D341Med (cell line): Measurements from ENCODE around the gene PRIMA1.

ENCODE experiments used
- DNase-seq: peaks from one replicate; pipeline ENCODE4 v3.0.0; 2012; ENCODE audit warnings: low spot score

The PRIMA1 gene

DNA sequence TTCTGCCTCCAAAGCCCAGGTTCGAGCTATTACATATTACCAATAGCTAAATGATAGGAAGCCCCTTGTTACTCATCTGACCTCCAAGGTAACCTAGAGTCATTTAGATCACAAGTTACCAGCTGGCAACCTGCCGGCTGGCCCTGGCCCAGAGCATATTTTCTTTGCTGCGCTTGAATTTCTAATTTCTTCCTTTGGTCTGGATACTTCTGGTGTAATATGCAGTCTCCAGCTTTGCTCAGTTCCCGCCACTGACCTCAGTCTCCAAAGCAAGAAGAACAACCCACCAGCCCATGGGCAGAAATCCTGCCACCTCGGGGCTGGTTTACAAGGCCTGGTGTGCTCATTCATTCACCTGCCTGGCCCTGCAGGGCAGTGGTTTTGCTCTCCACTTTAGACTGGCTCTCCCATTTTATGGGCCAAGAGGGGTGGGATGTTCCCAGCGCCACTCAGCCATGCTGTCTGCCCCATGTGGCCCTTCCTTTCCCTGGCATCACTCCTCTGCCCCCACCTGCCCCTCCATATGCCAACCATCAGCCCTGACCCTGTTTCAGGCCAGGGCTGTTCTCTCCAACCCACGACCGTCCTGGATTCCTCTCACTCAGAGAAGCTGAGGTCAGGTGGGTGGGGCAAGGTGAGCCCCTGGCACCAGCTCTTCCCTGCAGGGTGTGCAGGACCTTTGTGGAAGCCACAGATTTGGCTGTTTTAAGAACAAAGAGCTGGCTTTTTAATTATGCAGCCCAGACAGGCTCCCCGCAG is 76.0 kb downstream of the PRIMA1 start:
- no peak for DNase-seq

DNA sequence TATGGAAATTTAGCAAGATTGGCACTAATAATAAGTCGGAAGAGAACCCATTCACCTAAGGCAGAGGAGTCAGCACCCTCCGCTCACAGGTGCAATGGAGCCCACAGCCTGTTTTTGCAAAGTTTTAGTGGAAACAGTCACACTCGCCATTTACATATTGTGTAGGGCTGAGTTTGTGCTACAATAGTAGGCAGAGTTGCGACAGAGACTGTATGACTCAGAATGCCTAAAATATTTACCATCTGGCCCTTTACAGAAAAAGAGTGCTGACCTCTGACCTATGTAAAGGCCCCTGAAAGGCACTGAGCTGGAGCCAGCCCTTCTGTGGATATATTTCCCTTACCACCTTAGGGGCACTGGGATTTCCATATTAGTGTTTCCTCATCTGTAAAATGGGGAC is 79.0 kb downstream of the PRIMA1 start:
- DNase-seq = no peak

DNA sequence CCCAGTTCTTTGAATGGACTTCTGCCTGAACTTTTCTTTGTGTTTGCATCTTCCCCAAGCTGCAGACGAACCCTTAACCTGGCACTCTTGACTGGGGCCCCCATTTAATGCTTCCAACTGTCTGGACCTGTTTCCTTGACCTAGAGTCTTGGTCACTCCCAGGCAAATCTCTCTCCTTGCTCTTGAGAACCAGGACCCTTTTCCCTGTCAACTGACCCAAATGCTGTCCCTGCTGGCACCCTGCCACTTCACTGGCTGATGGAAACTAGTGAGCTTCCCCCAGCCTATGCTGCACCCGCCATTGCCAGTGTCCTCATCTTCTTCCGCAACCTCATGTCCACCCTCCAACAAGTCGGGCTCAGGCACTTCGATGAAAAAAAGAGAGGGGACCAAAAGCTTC is 79.5 kb downstream of the PRIMA1 start:
- DNase-seq = no peak

DNA sequence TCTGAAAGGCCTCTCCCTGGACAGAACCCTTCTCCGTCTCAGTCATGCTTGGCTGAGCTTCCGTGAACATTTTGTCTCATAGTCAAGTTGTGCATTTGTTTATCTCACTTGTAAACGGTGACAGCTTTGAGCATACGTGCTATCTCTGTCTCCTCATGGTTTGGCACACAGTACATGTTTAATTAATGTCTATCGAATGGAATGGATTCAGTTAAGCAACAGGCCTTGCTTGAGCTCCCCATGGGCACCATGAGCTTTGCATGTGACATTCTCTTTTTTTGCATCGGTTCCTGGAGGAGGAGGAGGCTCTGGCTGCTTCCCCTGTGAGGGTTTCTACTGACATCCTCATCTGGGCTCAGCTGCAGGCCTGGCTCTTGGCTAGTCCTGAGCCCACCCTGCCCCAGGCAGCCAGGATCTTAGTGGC is 80.0 kb downstream of the PRIMA1 start:
- no peak for DNase-seq

DNA sequence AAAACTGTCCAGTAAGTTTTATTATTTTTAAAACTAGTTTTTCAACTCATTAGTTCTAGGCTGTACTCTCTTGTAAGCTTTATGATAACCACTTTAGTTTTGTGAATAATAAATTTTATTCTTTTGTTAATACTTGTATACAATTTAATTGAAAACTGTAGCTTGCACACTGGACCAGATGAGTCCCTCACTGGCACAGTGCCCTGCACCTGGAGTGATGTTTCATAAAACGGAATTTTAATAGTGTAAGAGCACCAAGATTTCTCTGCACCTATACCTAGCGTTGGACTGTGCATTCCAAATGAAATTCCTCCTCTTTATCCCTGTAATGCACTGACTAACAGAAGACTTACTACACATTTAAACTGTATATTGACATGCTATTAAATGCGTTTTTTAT is 80.8 kb downstream of the PRIMA1 start:
- DNase-seq = no peak

DNA sequence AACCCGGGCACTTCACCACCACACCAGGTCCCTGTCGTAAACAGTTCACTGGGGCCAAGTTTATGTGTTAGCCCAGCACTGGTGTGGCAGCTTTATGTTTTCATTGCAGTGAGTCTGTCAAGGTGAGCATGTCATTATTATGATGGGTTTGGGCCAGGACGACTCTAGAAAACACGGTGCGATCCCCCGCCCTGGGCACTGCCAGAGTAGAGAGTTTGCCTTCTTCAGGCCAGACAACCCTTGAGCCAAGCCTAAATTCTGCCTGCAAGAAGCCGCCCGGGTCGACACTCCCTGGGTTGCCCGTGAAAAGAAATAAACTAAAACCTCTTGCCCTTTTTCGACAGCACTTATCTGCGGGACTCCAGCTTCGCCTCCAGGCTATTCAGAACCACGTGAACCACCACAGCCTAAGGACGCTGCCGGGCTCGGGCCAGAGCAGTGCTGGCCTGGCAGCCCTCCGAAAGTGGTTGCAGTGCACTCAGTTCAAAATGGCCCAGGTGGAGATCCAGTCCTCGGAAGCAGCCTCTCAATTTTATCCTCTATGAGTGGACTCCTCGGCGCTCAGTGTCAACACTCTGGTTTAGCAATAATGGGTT is 81.8 kb downstream of the PRIMA1 start:
- DNase-seq = no peak

DNA sequence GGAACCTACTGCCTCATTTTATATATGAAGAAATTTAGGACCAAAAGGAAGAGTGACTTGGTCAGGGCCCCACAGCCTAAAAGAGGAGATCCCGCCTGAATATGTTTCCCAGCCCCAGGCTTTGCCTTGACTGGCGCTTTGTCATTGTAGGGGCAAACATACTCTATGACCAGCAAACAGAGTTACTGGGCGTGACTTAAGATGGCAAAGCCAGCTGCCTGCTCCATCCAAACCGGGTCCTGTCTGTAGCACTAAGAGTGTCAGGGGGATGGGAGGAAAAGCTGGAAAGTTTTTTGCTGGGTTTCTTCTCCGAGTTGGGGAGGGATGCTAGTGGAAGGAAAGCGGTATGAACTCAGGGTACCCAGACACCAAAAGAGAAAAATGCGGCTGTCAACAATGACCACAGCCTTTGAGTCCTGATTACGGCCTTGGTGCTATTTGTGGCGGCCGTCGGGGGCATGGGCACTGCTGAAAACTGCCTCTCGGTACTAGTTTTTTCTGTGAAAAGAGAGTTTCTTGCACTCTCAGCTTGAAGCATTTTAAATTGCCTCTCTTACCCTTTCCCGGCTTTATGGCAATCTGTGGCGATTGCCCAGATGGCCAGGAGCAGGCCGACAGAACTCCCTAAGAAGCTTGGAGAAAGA is 82.7 kb downstream of the PRIMA1 start:
- no peak for DNase-seq

DNA sequence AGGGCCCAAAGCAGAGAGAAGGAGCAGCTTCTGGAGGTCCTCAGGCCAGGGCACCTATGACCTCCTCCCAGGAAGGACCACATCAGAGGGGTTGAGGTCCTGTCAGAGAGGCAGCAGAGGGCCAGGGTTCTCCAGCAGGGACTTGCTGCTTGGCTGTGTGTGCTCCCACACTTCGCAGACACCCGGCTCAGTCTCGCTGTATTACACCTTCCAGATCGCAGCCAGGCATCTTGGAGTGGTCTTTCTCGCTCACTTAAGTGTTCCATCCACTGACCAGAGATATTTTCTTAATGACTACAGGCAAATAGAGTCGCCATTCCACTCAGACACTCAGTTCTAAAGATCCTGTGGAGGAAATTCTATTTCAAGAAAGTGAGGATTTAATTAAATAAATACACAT is 84.3 kb downstream of the PRIMA1 start:
- DNase-seq = no peak

DNA sequence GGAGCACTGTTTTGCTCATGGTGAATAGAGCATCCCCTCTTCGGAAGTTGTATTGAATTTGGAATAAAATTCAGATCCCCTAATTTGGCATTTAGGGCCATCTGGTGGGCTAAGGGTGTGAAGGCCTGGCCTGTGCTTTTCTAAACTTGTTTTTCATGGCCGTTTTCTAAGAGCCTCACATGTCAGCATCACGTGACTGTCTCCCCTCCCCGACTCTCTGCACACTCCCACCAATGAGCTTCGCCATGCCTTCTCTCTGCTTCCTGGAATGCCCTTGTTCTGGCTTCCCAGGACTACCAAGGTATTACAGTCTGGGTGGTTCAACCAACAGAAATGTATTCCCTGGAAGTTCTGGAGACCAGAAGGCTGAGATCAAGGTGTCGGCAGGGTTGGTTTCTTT is 85.3 kb downstream of the PRIMA1 start:
- DNase-seq = no peak

DNA sequence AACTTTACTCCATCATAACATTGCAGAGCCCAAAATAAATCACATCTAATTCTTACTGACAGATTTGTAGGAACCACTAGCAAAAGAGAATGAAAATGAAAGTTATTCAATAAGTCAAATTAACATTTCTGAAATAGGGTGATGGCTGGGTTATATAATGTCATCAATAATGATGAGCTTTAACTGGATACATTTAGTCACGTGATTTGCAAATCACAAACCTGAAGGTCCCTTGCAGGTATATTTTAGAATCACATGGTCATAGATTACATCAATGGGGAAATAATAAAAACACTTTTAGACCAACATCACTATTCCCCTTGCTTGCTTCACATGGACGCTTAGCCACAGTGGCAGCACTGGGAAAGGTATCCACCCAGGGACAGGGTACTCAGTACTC is 86.7 kb downstream of the PRIMA1 start:
- no peak for DNase-seq

DNA sequence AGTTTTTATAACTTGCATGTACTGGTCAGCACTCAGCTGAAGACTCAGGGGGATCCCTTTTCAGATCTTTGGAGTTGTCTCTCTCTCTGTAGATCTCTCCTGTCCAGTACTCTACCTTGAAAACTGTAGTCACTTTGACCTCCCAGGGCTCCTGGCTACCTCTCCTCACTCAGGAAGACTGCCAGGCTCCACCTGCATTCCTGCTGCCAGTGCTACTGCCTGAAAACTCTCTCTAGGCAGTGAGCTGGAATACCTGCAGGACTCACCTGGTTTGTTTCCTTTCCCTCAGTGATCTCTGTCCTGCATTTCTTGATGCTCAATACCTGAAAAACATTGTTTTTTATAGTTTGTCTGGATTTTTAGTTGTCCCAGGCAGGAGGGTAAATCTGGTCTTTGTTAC is 87.4 kb downstream of the PRIMA1 start:
- DNase-seq = no peak

DNA sequence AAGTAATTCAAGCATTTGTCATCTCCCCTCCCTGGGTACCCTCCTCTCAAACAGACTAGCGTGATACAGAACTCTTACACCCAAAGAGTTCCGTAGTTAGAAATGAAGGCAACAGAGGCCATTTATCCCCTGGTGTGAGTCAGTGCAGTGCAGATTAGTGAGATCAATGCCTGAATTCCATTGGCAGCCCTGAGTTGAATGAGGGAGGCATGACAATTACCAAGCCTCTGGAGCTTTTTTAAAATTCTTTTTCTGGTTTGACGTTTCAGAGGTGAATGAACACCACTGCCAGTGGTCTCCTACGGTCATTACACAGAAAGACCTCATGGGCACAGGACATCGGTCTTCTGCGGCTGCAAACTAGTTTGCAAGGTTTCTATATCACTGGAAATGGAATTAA is 94.4 kb downstream of the PRIMA1 start:
- DNase-seq = no peak

DNA sequence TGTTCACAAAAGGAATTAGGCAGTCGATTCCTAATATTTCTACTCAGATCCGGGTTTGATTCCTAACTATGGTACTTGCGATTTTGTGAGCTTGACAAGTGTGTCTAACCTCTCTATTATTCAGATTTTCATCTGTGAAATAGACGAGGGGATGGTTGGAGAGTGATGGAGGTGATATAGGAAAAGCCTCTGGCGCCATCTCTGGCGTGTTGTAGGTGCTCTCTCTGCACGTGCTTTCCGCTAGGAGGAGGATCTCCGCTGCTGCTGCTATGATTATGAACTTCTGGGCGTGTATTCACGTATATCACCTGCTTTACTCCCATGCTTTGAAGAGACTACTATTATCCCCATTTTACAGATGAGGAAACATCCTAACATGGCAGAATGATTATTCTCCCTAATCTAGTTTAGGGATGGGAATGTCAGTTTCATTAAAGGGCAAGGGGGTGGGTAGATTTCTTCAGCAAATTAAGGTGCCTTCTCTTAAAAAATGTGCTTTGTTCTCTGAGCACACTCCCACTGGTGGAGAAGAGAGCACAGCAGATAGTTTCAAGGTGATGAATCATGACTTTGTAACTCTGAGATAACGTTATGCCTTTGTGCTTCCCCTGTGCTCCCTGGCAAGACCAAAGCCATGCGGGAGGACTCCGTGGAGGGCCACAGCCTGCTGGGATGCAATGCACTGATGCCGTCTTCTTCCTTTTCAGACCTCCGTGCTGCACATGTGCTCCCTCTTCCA is 97.1 kb downstream of the PRIMA1 start:
- DNase-seq = no peak

DNA sequence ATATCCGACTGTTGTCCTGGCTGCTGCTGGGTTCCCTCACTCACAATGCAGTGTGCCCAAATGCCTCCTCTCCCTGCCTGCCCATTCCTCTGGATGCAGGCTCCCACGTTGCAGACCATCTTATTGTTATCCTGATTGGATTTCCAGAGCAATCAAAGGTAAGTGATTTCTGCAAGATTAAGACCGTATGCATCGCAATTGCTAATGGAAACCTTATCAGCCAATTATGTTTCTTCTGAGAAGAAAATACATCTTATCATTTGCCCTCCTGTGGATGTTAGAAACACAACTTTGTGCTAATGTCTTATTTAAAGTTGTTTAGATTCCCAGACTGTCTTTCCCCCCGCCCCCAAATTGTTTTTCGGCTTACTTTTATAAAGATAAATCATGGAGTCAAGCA is 98.1 kb downstream of the PRIMA1 start:
- no peak for DNase-seq

DNA sequence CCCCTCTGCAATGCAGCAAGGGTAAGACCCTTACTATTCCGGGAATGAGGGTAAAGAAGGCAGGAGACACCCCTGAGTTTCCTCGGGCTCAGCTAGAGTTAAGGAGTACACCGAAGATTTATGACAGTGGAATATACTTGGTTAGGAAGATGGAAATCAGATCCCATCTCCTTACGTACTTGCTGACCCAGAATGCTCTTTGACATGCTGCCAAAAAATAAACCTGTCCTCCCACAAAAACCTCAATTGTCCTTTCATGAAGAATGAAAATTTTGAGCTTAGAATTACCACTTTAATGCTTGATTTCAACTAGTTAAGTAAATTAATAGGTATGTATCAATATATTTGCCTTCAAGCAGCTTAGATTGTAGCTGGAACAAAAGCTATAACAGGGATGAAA is 99.5 kb downstream of the PRIMA1 start:
- DNase-seq = no peak

DNA sequence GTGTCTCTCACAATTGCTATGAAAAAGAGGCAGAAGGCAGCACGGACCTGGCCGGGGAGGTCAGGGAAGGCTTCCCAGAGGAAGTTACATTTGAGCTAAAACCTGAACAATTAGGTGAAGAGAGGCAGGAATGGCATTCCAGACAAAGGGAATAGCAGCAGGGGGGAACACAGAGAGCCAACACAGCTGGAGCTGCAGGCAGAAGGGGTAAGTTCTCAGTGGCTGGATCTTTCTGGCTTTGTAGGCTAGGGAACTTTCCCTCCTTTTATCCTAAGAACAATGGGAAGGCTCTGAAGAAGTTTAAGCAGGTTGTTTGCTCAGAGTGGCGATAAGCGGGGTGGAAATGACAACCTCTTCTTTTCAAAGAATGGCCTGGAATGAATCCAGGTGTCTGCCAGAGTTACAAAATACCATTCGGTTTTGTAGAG is 100.0 kb downstream of the PRIMA1 start:
- no peak for DNase-seq

DNA sequence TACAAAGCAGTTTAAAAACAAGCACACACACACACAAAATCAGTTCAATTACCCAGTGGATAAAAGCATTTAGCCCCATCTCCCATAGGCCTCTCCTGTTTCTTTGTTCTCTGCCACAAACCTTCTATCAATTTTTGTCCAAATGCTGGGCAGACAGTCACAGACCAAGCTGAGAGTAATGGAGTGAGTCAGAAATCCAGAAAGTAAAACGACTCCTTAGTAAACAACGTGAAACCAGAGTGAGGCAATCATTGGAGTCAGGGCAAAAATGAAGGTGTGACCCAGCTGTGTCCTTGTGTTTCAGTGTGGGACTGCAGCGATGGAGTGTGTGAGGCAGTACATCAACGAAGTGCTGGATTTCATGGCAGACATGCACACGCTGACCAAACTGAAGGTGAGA is 102.0 kb downstream of the PRIMA1 start:
- DNase-seq = no peak

DNA sequence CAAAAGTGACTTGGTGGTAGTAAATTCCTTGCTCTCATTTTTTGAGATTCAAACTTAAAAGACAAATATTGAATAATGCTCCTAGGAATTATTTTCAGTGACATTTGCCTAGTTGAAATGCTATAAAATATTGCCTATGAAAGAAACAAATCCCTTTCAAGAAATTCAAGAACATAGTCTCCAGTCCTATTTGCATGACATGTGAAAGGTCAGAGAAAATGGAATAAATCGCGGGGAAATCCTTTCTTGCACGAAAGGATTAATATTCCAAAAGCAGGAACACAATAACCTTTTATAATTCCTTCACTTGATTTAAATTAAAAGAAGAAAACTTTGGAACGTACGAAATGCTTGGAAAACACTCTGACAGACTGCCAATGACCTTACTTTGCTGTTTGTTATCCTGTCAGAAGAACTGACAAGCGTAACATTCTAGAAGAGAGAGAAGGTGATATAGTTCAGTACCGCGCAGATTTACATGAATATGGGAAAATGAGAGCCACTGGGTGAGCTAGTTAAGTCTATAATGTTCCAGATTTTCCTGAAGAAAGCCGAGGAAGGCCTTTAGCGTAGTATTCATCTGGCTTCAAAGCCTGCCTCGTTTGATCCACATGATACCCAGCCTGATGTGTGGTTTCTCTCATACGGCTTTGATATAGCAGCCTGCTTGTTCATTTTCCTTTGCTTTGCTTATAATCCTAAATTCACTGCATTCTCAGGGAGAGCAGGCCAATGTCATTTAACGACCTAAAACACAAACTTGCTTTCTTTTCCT is 103.0 kb downstream of the PRIMA1 start:
- DNase-seq = no peak

DNA sequence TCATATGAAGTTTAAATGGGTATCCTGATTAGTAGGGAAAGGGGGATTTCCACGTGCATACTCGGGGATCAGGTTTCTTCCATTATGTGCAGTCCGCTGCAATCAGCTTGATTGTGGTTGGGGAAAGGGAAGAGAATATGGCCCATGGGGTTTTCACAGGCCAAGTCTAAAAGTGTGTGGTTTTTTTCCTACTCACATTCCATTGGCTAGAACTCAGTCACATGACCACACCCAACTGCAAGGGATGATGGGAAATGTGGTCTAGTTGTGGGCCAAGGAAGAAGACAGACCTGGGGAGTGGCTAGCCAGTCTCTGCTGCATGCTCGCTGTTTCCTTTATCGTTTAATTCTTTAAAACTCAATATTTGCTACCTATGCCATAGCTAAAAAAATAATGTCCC is 105.1 kb downstream of the PRIMA1 start:
- no peak for DNase-seq

DNA sequence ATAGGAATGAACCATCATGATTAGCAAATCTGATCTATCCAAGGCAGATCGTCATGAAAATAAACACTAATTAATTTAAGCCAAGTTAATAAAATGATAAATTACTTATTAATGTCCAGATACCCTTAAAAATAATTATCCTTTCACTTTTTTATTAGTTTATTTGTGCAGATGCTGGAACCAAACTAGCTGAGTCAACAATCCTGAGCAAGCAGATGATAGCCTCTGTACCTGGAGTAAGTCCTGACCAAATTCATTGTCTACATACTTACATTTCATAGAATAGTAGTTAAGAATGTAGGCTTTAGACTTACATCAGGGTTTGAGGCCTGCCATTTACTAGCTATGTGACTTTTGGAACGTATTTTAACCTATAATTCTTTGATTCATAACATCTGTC is 105.8 kb downstream of the PRIMA1 start:
- DNase-seq = no peak

DNA sequence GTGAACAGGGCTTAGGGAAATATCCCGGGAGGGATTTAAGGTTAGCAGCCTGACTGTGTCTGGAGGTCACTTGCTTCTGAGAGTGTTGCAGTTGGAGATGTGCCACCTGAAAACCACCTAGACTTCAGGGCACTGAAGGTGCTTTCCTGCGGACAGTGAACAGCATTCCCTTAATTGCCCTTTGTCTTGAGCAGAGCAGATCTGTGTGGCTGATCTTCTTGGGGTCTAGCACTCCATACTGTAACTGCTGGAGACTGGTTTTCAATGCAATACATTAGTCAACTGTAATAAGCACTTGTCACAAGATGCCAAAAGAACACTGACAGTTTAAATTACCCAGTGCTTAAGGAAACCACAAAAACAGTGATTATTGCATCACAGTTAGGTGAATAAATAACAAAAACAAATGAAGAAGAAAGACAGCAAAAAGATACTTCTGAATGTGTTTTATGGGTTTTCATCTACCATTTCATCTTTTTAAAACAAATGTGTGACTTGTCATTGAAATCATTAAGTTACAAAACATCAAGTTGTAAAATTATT is 111.8 kb downstream of the PRIMA1 start:
- no peak for DNase-seq

DNA sequence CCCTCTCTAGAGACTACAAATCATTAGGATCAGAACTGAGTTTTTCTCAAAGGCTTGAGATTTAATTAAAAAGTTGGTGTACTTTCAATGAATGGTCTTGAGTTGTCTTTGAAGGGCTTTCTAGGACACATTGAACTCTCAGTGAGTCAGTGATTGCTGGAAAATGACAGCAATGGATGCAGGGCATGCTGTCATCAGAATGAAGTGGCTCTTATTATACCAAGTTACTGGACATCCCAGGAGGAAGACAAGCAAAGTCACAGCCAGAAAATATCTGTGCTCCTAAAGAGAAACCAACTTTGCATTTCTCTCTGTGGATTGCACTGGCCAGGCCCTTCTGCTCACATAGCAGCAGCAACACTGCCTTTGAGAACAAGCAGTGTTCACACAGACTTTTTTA is 112.6 kb downstream of the PRIMA1 start:
- no peak for DNase-seq
